ENCODE results near the gene SPAG17. TPM values are rescaled to one million over a fixed set of nuclear protein-coding genes. Genes with fewer than 3 reads are reported as not detected.

SPAG17 gene
- total and polyA plus RNA-seq, 2 of the 4 experiments (the other 2 are of a cell fraction), result 0.10 TPM; not detected in 1

GRCh38 chr1:118008011-118008410 is 177.0 kb downstream of the SPAG17 start:
- Histone ChIP-seq H4K20me1 (ENCODE audit: insufficient read depth, low read length) (no peaks in the 10 kb centered on the region), H2BK20ac (ENCODE audit: low read depth, low read length) (no peak overlapping the region), H3K4ac (ENCODE audit: low read depth, low read length) (no peak overlapping the region), H4K91ac (ENCODE audit: insufficient read depth, low read depth, low read length) (no peak overlapping the region), H3K9ac (ENCODE audit: low read depth, low read length) (no peak overlapping the region), H3K18ac (ENCODE audit: low read depth, low read length) (no peak overlapping the region), H3K9me3 (ENCODE audit: control insufficient read depth, insufficient read depth, low read length) (no peaks in the 10 kb centered on the region), H4K8ac (ENCODE audit: low read depth in 2 of 2, low read length in 2 of 2) (no peak overlapping the region), H2AFZ (replicated peaks; ENCODE audit: low read length, poor library complexity) (no peak overlapping the region), H2BK5ac (ENCODE audit: low read depth, low read length, poor library complexity, severe bottlenecking) (no peak overlapping the region), H3K79me1 (ENCODE audit: low read depth in 1 of 2, low read length in 2 of 2) (no peaks in the 10 kb centered on the region), H3K27me3 (ENCODE audit: control insufficient read depth, insufficient read depth, low read length) (0 out of 2 replicates have a peak, but pooled peaks cover 2% of the 10 kb centered on the region), H3K36me3 (ENCODE audit: control insufficient read depth, insufficient read depth, low read length) (no peaks in the 10 kb centered on the region), H3K4me1 (ENCODE audit: control insufficient read depth, insufficient read depth, low read length) (no peaks in the 10 kb centered on the region), H3K56ac (ENCODE audit: extremely low read depth, insufficient read depth, low read length) (no peak overlapping the region), H3K27ac (ENCODE audit: insufficient read depth, low read length) (no peak overlapping the region), H2BK15ac (ENCODE audit: low read depth, low read length) (no peak overlapping the region), H2AK5ac (ENCODE audit: low read depth, low read length) (no peak overlapping the region), H3K4me2 (ENCODE audit: low read depth, low read length) (no peak overlapping the region), H3K9me1 (ENCODE audit: insufficient read depth, low read length) (no peaks in the 10 kb centered on the region), H2AK9ac (replicated peaks; ENCODE audit: low read depth, low read length, poor library complexity) (no peak overlapping the region), H4K5ac (ENCODE audit: low read depth, low read length) (no peak overlapping the region), H3K4me3 (ENCODE audit: insufficient read depth, low read depth, low read length) (no peak overlapping the region), H2BK120ac (ENCODE audit: low read depth, low read length) (no peak overlapping the region), H3K14ac (replicated peaks; ENCODE audit: low read depth, low read length) (no peak overlapping the region), H3K23ac (ENCODE audit: low read depth, low read length) (no peak overlapping the region)
- no peak for TF ChIP-seq RAD21 (IDR thresholded peaks at IDR 0.05; ENCODE audit: low read length)
- no peak for TF ChIP-seq ELK1 (IDR thresholded peaks at IDR 0.05; ENCODE audit: borderline replicate concordance, low read depth, low read length)
- TF ChIP-seq POLR2A (IDR thresholded peaks at IDR 0.05; ENCODE audit: low read depth, low read length), result no peak
- no peak for TF ChIP-seq RFX5 (IDR thresholded peaks at IDR 0.05; ENCODE audit: low read depth, low read length)
- no peak for TF ChIP-seq FOS (IDR thresholded peaks at IDR 0.05; ENCODE audit: low read depth, low read length)
- no peak for TF ChIP-seq CEBPB (IDR thresholded peaks at IDR 0.05; ENCODE audit: low read depth, low read length)
- no peak for TF ChIP-seq CTCF (conservative IDR thresholded peaks at IDR 0.05; ENCODE audit: low read depth, low read length)
- no peak for TF ChIP-seq SMC3 (IDR thresholded peaks at IDR 0.05; ENCODE audit: low read depth, low read length)
- no peak for TF ChIP-seq NFE2L2 (IDR thresholded peaks at IDR 0.05; ENCODE audit: low read depth, low read length)
- TF ChIP-seq CHD1 (IDR thresholded peaks at IDR 0.05; ENCODE audit: low read depth, low read length), result no peak
- TF ChIP-seq MAFK (IDR thresholded peaks at IDR 0.05; ENCODE audit: low read depth, low read length), result no peak
- no peak for TF ChIP-seq MAZ (IDR thresholded peaks at IDR 0.05; ENCODE audit: borderline replicate concordance, low read depth, low read length)
- no peak for ATAC-seq (ENCODE audit: low read depth)
- POLR2A ChIA-PET (ENCODE audit: unreplicated experiment), result no interaction called here
- intact Hi-C loops (cut with micrococcal nuclease), result no loop called here
- WGBS, 2 experiments (ENCODE audit: extremely low coverage in 2 of 2, insufficient read length in 1 of 2), result 100% methylated on average over 2 of the region's 7 CpGs; no CpG with 5 or more reads in 1 of the 2 experiments
- dilution Hi-C loops (cut with HindIII; ENCODE audit: low sequenced_read_pairs, unreplicated experiment), result no loop called here
- DNase-seq, result no peak
- CTCF ChIA-PET, result no interaction called here
- in situ Hi-C loops (cut with MboI; ENCODE audit: low sequenced_read_pairs), result no loop called here
- BruUV-seq (replicated peaks), result no TSS peak

Data from IMR-90 (cell line).